HL-60 (cell line): ENCODE data around the gene TBC1D20.
A peak's percentile ranks its signal among the peaks of the same experiment; 100 is the strongest.

Experiments used
- DNase-seq, 2 experiments: peaks; one replicate each; pipeline ENCODE4 v3.0.0-alpha.2; 2010 to 2020; ENCODE audit warnings: low read depth in 1 of 2, low spot score in 1 of 2
- H3K27ac ChIP-seq: fragments of 250-450 bp; sonication (Bioruptor Pico); replicated peaks from 2 replicates; pipeline ENCODE4 v1.5.1; 2020; ENCODE audit warnings: mild to moderate bottlenecking, moderate library complexity
- H3K27me3 ChIP-seq: fragments of 250-450 bp; sonication (Bioruptor Pico); 2 replicates; pipeline ENCODE4 v1.5.1; 2021; ENCODE audit warnings: mild to moderate bottlenecking, moderate library complexity; ENCODE audit not compliant: insufficient read depth, poor library complexity, severe bottlenecking
- H3K4me3 ChIP-seq: replicated peaks from 2 replicates; pipeline ENCODE4 v1.5.1; 2011; ENCODE audit warnings: mild to moderate bottlenecking, control low read depth, low read length; ENCODE audit not compliant: insufficient read depth
- CTCF ChIP-seq: IDR thresholded peaks from one replicate; pipeline ENCODE4 v1.5.1; 2011; ENCODE audit warnings: low read length, control low read depth, inconsistent platforms; ENCODE audit not compliant: insufficient read depth
- GABPA ChIP-seq: IDR thresholded peaks from 2 replicates; pipeline ENCODE4 v1.6.1; 2012; ENCODE audit warnings: low read depth
- POLR2AphosphoS5 ChIP-seq: IDR thresholded peaks from 2 replicates; pipeline ENCODE4 v1.6.1; 2012; ENCODE audit warnings: low read depth
- REST ChIP-seq: IDR thresholded peaks from 2 replicates; pipeline ENCODE4 v1.6.1; 2012; ENCODE audit warnings: low read depth; ENCODE audit not compliant: insufficient replicate concordance
- SPI1 ChIP-seq: IDR thresholded peaks from 2 replicates; pipeline ENCODE4 v1.6.1; 2012; ENCODE audit warnings: low read depth, mild to moderate bottlenecking, borderline replicate concordance

Gene TBC1D20

GRCh38 chr20:407133-407952 is 55.0 kb downstream of the TBC1D20 start:
- H3K27ac ChIP-seq, result peak overlapping the region; percentile 91; the same call in 1 of the 2 replicates
- peak; percentile 63 to 73 for DNase-seq
- H3K27me3 ChIP-seq, result no peaks in the 10 kb centered on the region
- peak overlapping the region; percentile 54 for H3K4me3 ChIP-seq
- TF ChIP-seq SPI1, result no peak
- peak; percentile 8 for TF ChIP-seq CTCF

GRCh38 chr20:406200-407132 is 55.9 kb downstream of the TBC1D20 start:
- Histone ChIP-seq H3K27me3 (no peaks in the 10 kb centered on the region), H3K4me3 (no peak overlapping the region), H3K27ac (no peak overlapping the region)
- no peak for TF ChIP-seq POLR2AphosphoS5
- no peak for TF ChIP-seq REST
- no peak for TF ChIP-seq SPI1
- no peak for TF ChIP-seq GABPA
- no peak for TF ChIP-seq CTCF
- DNase-seq, result no peak

- no peak for DNase-seq
- TF ChIP-seq SPI1, result no peak
- no peak for TF ChIP-seq CTCF
- no peak for TF ChIP-seq REST
- no peak for TF ChIP-seq POLR2AphosphoS5
- no peak for TF ChIP-seq GABPA
- Histone ChIP-seq H3K27me3 (no peaks in the 10 kb centered on the region), H3K27ac (no peak overlapping the region), H3K4me3 (no peak overlapping the region)
Observed at GRCh38 chr20:404088-404487, 58.2 kb downstream of the TBC1D20 start.
